B cell (primary cell): ENCODE results near the gene TMEM150C. TPM values are rescaled to one million over a fixed set of nuclear protein-coding genes. Genes with fewer than 3 reads are reported as not detected.

Source experiments
- ATAC-seq: fragments of 200-7000 bp; cut with Tn5 transposase; one replicate; pipeline ENCODE4 v1.10.0; 2021; ENCODE audit warnings: low read depth, mild to moderate bottlenecking, moderate number of reproducible peaks, moderate library complexity
- CTCF ChIA-PET: fragments of 350-600 bp; sonication (Branson Sonifier 250); formaldehyde crosslinking; loops from one replicate; lab custom pipeline; 2021; ENCODE audit warnings: antibody characterized with exemption, inconsistent platforms; lab: Charles Lee
- POLR2A ChIA-PET: fragments of 350-600 bp; sonication (Branson Sonifier 250); formaldehyde crosslinking; loops from one replicate; lab custom pipeline; 2021; ENCODE audit warnings: antibody characterized with exemption; lab: Charles Lee
- DNase-seq: peaks from one replicate; pipeline ENCODE4 v3.0.0; 2013
- H2AFZ ChIP-seq: 2 replicates; pipeline ENCODE4 v1.6.1; 2012; ENCODE audit warnings: mild to moderate bottlenecking, low read depth, low read length; ENCODE audit not compliant: insufficient read depth, poor library complexity, severe bottlenecking
- H3K27ac ChIP-seq, 2 donors: 1 replicate in 1 of 2; 2 replicates in 1 of 2; pipeline ENCODE4 v1.5.1; 2012 to 2013; ENCODE audit warnings: low read length in 2 of 2, mild to moderate bottlenecking in 2 of 2, moderate library complexity in 1 of 2
- H3K27me3 ChIP-seq, 4 experiments: fragments of 200-600 bp in 1 of 4; sonication (generic) in 1 of 4; replicated peaks in 1 of 4; 1 replicate in 2 of 4; 2 replicates in 2 of 4; pipeline versions ENCODE4 v1.6.1 to v1.7.0; 2013 to 2016; ENCODE audit warnings: low read length in 3 of 4, mild to moderate bottlenecking in 2 of 4, mixed read lengths in 1 of 4, moderate library complexity in 1 of 4; ENCODE audit not compliant: insufficient read depth in 4 of 4, control insufficient read depth in 3 of 4; ENCODE audit errors: control extremely low read depth in 1 of 4
- H3K36me3 ChIP-seq, 2 experiments: replicated peaks in 1 of 2; 1 replicate in 1 of 2; 2 replicates in 1 of 2; pipeline versions ENCODE4 v1.6.1 to v1.7.1; 2013; ENCODE audit warnings: low read length in 1 of 2; ENCODE audit not compliant: insufficient read depth in 2 of 2, control insufficient read depth in 1 of 2; ENCODE audit errors: control extremely low read depth in 1 of 2, extremely low read depth in 1 of 2
- H3K4me1 ChIP-seq, 2 donors: fragments of 200-600 bp in 1 of 2; sonication (generic) in 1 of 2; 1 replicate in 1 of 2; 2 replicates in 1 of 2; pipeline versions ENCODE4 v1.5.1 to v1.6.1; 2013 to 2017; ENCODE audit warnings: low read length in 2 of 2; ENCODE audit not compliant: control insufficient read depth in 2 of 2, insufficient read depth in 2 of 2
- H3K4me2 ChIP-seq: replicated peaks from 2 replicates; pipeline ENCODE3; 2012; ENCODE audit warnings: mild to moderate bottlenecking, low read depth, low read length; ENCODE audit not compliant: poor library complexity, severe bottlenecking
- H3K4me3 ChIP-seq, 5 experiments: fragments of 200-600 bp in 1 of 5; sonication (generic) in 1 of 5; 1 replicate in 3 of 5; 2 replicates in 2 of 5; pipeline versions ENCODE4 v1.5.1 to v1.7.0; 2011 to 2016; ENCODE audit warnings: low read length in 4 of 5, mild to moderate bottlenecking in 4 of 5, low read depth in 2 of 5, control low read depth in 1 of 5, moderate library complexity in 1 of 5; ENCODE audit not compliant: insufficient read depth in 1 of 5; ENCODE audit errors: control extremely low read depth in 1 of 5, extremely low read depth in 1 of 5
- H3K79me2 ChIP-seq: fragments of 200-600 bp; sonication (generic); one replicate; pipeline ENCODE4 v1.6.0; 2016; ENCODE audit warnings: low read length; ENCODE audit not compliant: control insufficient read depth, insufficient read depth
- H3K9ac ChIP-seq: fragments of 200-600 bp; sonication (generic); 2 replicates; pipeline ENCODE4 v1.6.1; 2017; ENCODE audit warnings: mild to moderate bottlenecking, low read length, moderate library complexity
- H3K9me3 ChIP-seq, 3 donors: one replicate each; pipeline versions ENCODE4 v1.6.1 to v1.7.1; 2013; ENCODE audit warnings: low read length in 2 of 3; ENCODE audit not compliant: control insufficient read depth in 2 of 3, insufficient read depth in 1 of 3; ENCODE audit errors: control extremely low read depth in 1 of 3
- H4K20me1 ChIP-seq: 2 replicates; pipeline ENCODE4 v1.6.0; 2012; ENCODE audit warnings: mild to moderate bottlenecking, low read length; ENCODE audit not compliant: insufficient read depth, control insufficient read depth, poor library complexity, severe bottlenecking
- H3K27ac Mint-ChIP-seq: one replicate; pipeline ENCODE4 v1.8.0; 2021; ENCODE audit warnings: mixed read lengths
- H3K27me3 Mint-ChIP-seq: one replicate; pipeline ENCODE4 v1.8.0; 2021; ENCODE audit warnings: mixed read lengths
- H3K4me1 Mint-ChIP-seq: one replicate; pipeline ENCODE4 v1.8.0; 2021; ENCODE audit warnings: mixed read lengths
- H3K4me3 Mint-ChIP-seq: one replicate; pipeline ENCODE4 v1.8.0; 2021; ENCODE audit warnings: mixed read lengths
- H3K9me3 Mint-ChIP-seq: one replicate; pipeline ENCODE4 v1.8.0; 2022; ENCODE audit warnings: mixed read lengths; ENCODE audit not compliant: insufficient read depth
- EZH2 ChIP-seq: IDR thresholded peaks from 2 replicates; pipeline ENCODE4 v1.6.1; 2012; ENCODE audit warnings: borderline replicate concordance, low read depth, mild to moderate bottlenecking, moderate library complexity, low read length; ENCODE audit not compliant: insufficient read depth, poor library complexity, severe bottlenecking
- WGBS: methylation state at CpG from one replicate; pipeline ENCODE4 v1.1.5; 2013; ENCODE audit warnings: missing lambda C conversion rate; ENCODE audit not compliant: insufficient coverage; 5-methylcytosine and 5-hydroxymethylcytosine counted together
- intact Hi-C: fragments of 100-400 bp; cut with micrococcal nuclease; formaldehyde crosslinking; loops from one replicate; pipeline ENCODE4 v1.10.0; 2022
- polyA minus RNA-seq: library from RNA; depleted of rRNA, polyadenylated mRNA; stranded (reverse); fragments of >200 nt; gene quantifications from 2 replicates; pipeline ENCODE4 v1.2.3, GENCODE V29; 2012
- polyA plus RNA-seq: library from polyadenylated mRNA; depleted of rRNA; stranded (reverse); fragments of >200 nt; gene quantifications from 2 replicates; pipeline ENCODE4 v1.2.3, GENCODE V29; 2012
- total RNA-seq, 2 donors: library from RNA; stranded (reverse); fragments of 120-200 nt in 1 of 2; gene quantifications; 1 replicate in 1 of 2; 2 replicates in 1 of 2; pipeline versions ENCODE4 v1.2.3 to v1.2.4, GENCODE V29; 2013 to 2022
- TF ChIP-seq, protein P1 (sequence below): fragments of 200-600 bp; IDR thresholded peaks from one replicate; pipeline ENCODE4 v1.8.0; 2022; ENCODE audit warnings: antibody characterized with exemption, mild to moderate bottlenecking

Gene TMEM150C
- not detected in 2 replicates for total RNA-seq
- 0.07 TPM for total RNA-seq (2013)
- 0.04 TPM in 1 of 2 replicates, not detected in the other for polyA plus RNA-seq
- polyA minus RNA-seq: not detected in 2 replicates

GRCh38 chr4:82561786-82562563 lies at the start of gene TMEM150C:
TSS of gene TMEM150C (minus strand) at chr4:82561988. CDS start at chr4:82504657, 57,331 bp downstream.
- Mint-ChIP-seq H3K4me1 (peaks cover 13% of the 10 kb centered on the region), H3K27ac (peak within 1 kb of the TSS; percentile 50), H3K27me3 (peaks cover 58% of the 10 kb centered on the region), H3K9me3 (no peaks in the 10 kb centered on the region), H3K4me3 (peak within 1 kb of the TSS; percentile 81)
- Histone ChIP-seq H3K9ac (no peak within 1 kb of the TSS), H3K27ac (no peak within 1 kb of the TSS), H3K4me3 (peak within 1 kb of the TSS in 2 of 5 experiments; percentile 17 to 29), H3K4me1 (peaks cover 8 to 10% of the 10 kb centered on the region in 2 donors), H3K9me3 (peaks cover 0 to 4% (median 0%) of the 10 kb centered on the region in 3 donors), H3K79me2 (no peaks in the 10 kb centered on the region), H3K27me3 (peaks cover 0 to 42% (median 21%) of the 10 kb centered on the region in 4 experiments), H3K36me3 (no peaks in the 10 kb centered on the region), H2AFZ (peak within 1 kb of the TSS; percentile 42), H3K4me2 (peak within 1 kb of the TSS; percentile 50), H4K20me1 (no peaks in the 10 kb centered on the region)
- 4% methylated on average over 62 of the region's 62 CpGs for WGBS
- CTCF ChIA-PET: no interaction called here
- TF ChIP-seq, protein P1, sequence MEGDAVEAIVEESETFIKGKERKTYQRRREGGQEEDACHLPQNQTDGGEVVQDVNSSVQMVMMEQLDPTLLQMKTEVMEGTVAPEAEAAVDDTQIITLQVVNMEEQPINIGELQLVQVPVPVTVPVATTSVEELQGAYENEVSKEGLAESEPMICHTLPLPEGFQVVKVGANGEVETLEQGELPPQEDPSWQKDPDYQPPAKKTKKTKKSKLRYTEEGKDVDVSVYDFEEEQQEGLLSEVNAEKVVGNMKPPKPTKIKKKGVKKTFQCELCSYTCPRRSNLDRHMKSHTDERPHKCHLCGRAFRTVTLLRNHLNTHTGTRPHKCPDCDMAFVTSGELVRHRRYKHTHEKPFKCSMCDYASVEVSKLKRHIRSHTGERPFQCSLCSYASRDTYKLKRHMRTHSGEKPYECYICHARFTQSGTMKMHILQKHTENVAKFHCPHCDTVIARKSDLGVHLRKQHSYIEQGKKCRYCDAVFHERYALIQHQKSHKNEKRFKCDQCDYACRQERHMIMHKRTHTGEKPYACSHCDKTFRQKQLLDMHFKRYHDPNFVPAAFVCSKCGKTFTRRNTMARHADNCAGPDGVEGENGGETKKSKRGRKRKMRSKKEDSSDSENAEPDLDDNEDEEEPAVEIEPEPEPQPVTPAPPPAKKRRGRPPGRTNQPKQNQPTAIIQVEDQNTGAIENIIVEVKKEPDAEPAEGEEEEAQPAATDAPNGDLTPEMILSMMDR: no peak
- no peak for TF ChIP-seq EZH2
- no peak for DNase-seq
- no peak for ATAC-seq
- intact Hi-C loops: no loop called here
- POLR2A ChIA-PET: no interaction called here

- Histone ChIP-seq H4K20me1 (no peaks in the 10 kb centered on the region), H2AFZ (no peak overlapping the region), H3K4me2 (no peak overlapping the region), H3K4me1 (no peaks in the 10 kb centered on the region), H3K79me2 (no peaks in the 10 kb centered on the region), H3K36me3 (no peaks in the 10 kb centered on the region), H3K27me3 (no peaks in the 10 kb centered on the region), H3K27ac (no peak overlapping the region), H3K9ac (no peak overlapping the region), H3K9me3 (no peaks in the 10 kb centered on the region), H3K4me3 (no peak overlapping the region)
- 65% methylated on average over 2 of the region's 4 CpGs for WGBS
- Mint-ChIP-seq H3K27me3 (peaks cover 3% of the 10 kb centered on the region), H3K27ac (no peak overlapping the region), H3K4me3 (no peak overlapping the region), H3K9me3 (no peaks in the 10 kb centered on the region), H3K4me1 (no peaks in the 10 kb centered on the region)
- ATAC-seq: no peak
- no peak for TF ChIP-seq EZH2
- TF ChIP-seq, protein P1: no peak
- intact Hi-C loops: no loop called here
- no peak for DNase-seq
- POLR2A ChIA-PET: no interaction called here
- CTCF ChIA-PET: no interaction called here
Observed at GRCh38 chr4:82611527-82611926, 49.7 kb upstream of the TMEM150C start.
